ENCODE data around the gene MORC2.

DNA sequence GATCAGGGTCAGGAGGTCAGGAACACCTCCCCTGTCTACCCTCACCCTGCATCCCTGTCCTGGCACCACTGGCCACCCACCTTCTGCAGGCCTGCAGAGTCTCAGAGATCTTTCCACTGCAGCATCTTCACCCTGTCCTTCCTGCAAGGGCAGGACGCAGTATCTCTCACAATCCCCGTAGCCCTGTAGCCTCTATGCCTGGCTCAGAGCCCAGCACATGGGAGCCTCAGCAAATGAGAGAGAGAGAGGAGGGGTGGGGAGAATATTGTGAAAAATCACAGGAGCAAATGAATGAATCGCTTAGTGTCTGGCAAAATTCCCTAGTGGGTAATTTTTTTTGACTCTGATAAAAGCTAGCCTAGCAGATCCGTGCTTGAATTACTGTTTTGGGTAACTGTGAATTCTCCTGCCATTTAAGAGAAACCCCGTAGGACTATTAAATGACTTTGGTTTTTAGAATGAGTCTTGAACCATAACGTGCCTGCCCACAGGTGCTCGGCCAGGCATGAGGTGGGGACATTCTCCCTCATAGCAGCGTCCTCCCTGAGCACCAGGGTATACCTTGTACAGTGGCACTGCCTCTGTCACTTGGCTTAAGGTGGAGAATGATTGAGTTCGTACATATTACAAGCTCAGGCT, 91.5 kb downstream of the MORC2 start:
- TF ChIP-seq, protein P1, sequence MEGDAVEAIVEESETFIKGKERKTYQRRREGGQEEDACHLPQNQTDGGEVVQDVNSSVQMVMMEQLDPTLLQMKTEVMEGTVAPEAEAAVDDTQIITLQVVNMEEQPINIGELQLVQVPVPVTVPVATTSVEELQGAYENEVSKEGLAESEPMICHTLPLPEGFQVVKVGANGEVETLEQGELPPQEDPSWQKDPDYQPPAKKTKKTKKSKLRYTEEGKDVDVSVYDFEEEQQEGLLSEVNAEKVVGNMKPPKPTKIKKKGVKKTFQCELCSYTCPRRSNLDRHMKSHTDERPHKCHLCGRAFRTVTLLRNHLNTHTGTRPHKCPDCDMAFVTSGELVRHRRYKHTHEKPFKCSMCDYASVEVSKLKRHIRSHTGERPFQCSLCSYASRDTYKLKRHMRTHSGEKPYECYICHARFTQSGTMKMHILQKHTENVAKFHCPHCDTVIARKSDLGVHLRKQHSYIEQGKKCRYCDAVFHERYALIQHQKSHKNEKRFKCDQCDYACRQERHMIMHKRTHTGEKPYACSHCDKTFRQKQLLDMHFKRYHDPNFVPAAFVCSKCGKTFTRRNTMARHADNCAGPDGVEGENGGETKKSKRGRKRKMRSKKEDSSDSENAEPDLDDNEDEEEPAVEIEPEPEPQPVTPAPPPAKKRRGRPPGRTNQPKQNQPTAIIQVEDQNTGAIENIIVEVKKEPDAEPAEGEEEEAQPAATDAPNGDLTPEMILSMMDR (IDR thresholded peaks at IDR 0.05; ENCODE audit: poor library complexity, severe bottlenecking): no peak
- no peak for TF ChIP-seq POLR2AphosphoS5 (IDR thresholded peaks at IDR 0.05)
- no peak for TF ChIP-seq EZH2 (IDR thresholded peaks at IDR 0.05; ENCODE audit: borderline replicate concordance, insufficient read depth, low read length, poor library complexity, severe bottlenecking)
- no peak for TF ChIP-seq TAF1 (IDR thresholded peaks at IDR 0.05; ENCODE audit: low read depth)
- TF ChIP-seq RAD21 (conservative IDR thresholded peaks at IDR 0.05): no peak
- TF ChIP-seq MXI1 (conservative IDR thresholded peaks at IDR 0.05; ENCODE audit: poor library complexity, severe bottlenecking): no peak

Measured in neural cell (in vitro differentiated cells).